ENCODE results near the gene PTPRN2.
"Not testable (repeated sequence)": the region's sequence is repeated elsewhere in the genome, so short reads cannot be mapped to it uniquely, and the experiment has no call there.

PTPRN2 gene

GRCh38 chr7:158530800-158531609, 56.6 kb downstream of the PTPRN2 start:
- no peak for DNase-seq

GRCh38 chr7:158529181-158530096, 58.2 kb downstream of the PTPRN2 start:
- DNase-seq = no peak

GRCh38 chr7:158527915-158528502, 59.6 kb downstream of the PTPRN2 start:
- no peak for DNase-seq

GRCh38 chr7:158527495-158527894, 60.1 kb downstream of the PTPRN2 start:
- DNase-seq = no peak

- no peak for DNase-seq
Observed at GRCh38 chr7:158527038-158527437, 60.6 kb downstream of the PTPRN2 start.

- no peak for DNase-seq
Observed at GRCh38 chr7:158526531-158526930, 61.1 kb downstream of the PTPRN2 start.

- no peak for DNase-seq
Observed at GRCh38 chr7:158525648-158526484, 61.8 kb downstream of the PTPRN2 start.

- DNase-seq = no peak
Observed at GRCh38 chr7:158524749-158525635, 62.6 kb downstream of the PTPRN2 start.

- not testable (repeated sequence) for DNase-seq
Observed at GRCh38 chr7:158524286-158524685, 63.3 kb downstream of the PTPRN2 start.

- DNase-seq = not testable (repeated sequence)
Observed at GRCh38 chr7:158523877-158524276, 63.7 kb downstream of the PTPRN2 start.

GRCh38 chr7:158523165-158523856, 64.3 kb downstream of the PTPRN2 start:
- not testable (repeated sequence) for DNase-seq

GRCh38 chr7:158521795-158522194, 65.8 kb downstream of the PTPRN2 start:
- not testable (repeated sequence) for DNase-seq

- no peak for DNase-seq
Observed at GRCh38 chr7:158520825-158521224, 66.8 kb downstream of the PTPRN2 start.

- DNase-seq = no peak
Observed at GRCh38 chr7:158519633-158520174, 67.9 kb downstream of the PTPRN2 start.

GRCh38 chr7:158518980-158519632, 68.5 kb downstream of the PTPRN2 start:
- no peak for DNase-seq

GRCh38 chr7:158517571-158517970, 70.1 kb downstream of the PTPRN2 start:
- no peak for DNase-seq

GRCh38 chr7:158517072-158517471, 70.6 kb downstream of the PTPRN2 start:
- no peak for DNase-seq

- DNase-seq = no peak
Observed at GRCh38 chr7:158516524-158516923, 71.1 kb downstream of the PTPRN2 start.

- DNase-seq = no peak
Observed at GRCh38 chr7:158512869-158513268, 74.8 kb downstream of the PTPRN2 start.

- DNase-seq = no peak
Observed at GRCh38 chr7:158512042-158512441, 75.6 kb downstream of the PTPRN2 start.
